GM18526 (cell line): ENCODE data around the gene NTN1.

ENCODE experiments used
- POLR2A ChIP-seq: IDR thresholded peaks from 3 replicates; pipeline ENCODE4 v1.6.1; 2011; ENCODE audit not compliant: insufficient read length; ENCODE audit errors: extremely low read depth

Gene NTN1

GRCh38 chr17:9227819-9228407 is 206.6 kb downstream of the NTN1 start:
- no peak for TF ChIP-seq POLR2A

GRCh38 chr17:9228408-9229159 is 207.3 kb downstream of the NTN1 start:
- no peak for TF ChIP-seq POLR2A

- TF ChIP-seq POLR2A, result no peak
Observed at GRCh38 chr17:9229160-9229825, 208.0 kb downstream of the NTN1 start.

- TF ChIP-seq POLR2A, result no peak
Observed at GRCh38 chr17:9229826-9230201, 208.5 kb downstream of the NTN1 start.

DNA sequence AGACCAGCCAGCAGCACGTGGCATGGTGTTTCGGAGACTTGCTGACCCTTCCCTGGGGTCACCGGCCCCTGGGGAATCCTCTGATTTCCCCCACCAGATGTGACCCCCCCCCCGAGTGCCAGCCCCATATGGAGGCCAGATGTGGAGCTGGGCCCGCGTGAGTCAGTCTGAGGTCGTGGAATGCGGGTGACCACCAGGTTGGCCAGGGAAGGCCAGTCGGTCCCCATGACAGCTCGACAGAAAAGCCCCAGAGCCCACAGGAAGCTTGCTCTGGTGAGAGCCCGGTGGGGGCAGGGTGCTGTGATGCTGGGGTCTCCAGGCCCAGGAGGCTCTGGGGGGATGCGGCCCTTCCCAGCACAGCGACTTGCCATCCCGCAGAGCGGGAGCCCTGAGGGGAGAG is 209.0 kb downstream of the NTN1 start:
- TF ChIP-seq POLR2A, result no peak

- TF ChIP-seq POLR2A, result no peak
Observed at GRCh38 chr17:9230861-9231260, 209.6 kb downstream of the NTN1 start.

DNA sequence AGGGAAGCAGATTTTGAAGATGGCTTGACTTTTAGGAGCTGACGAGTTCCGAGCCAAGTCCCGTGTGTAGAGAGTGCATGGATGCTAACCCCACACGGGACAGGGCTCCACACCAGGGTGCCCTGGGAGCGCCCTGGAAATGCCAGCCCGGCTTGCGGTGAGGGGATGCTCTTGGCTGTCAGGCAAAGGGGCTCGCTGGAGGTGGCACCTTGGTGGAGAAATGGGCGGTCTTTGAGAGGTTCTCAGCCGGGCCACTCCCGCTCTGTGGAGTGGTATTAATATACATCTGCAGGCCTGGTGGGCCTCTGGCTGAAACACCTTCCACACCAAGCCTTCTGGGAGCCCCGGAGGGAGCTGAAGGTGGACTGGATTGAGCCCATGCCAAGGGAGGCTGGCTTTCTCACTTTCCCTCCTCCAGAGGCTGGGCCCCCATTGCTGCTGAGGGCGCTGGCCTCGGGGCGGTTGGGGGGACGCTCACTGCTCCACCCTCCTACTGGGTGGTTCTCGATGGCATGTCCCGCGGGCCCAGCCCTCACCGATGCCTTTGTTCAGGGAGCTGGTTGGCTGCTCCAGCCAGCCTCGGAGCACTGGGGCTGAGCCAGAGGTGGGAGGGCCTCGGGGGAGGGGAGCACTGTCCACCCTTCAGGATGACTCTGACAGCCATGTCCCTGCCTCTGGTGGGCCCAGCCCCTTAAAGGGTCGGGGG is 210.3 kb downstream of the NTN1 start:
- no peak for TF ChIP-seq POLR2A

GRCh38 chr17:9232155-9232475 is 210.8 kb downstream of the NTN1 start:
- no peak for TF ChIP-seq POLR2A

DNA sequence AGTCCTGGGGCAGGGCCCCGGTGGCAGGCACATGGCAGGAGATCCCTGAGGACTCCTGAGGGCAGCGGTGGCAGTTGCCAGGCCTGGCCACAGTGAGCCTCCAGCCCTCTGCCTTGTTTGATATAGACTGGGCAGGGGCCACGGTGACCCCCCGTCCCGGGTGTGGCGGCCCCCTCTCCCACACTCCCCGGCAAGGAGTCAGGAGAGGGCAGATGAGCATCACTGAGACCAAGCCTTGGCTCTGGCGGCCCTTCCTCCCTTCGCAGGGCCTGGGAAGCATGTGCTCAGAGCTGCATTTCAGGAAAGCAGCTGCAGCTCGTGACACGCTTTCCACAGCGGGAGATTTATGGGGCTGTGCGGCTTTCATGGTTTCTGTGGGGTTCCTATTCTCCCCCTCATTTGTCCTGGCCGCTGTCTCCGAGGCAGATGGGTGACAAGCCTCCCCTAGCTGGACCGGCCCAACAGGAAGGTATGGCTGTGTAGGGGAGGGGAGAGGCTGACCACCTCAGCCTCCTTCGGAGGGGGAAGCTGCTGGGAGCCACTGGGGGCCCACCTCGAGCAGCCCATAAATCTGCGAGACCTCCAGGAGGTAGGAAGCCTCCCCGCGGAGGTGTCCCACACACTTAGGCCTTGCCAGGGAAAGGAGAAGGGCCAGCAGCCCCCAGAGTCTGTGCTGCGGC is 211.4 kb downstream of the NTN1 start:
- TF ChIP-seq POLR2A, result no peak

- TF ChIP-seq POLR2A, result no peak
Observed at GRCh38 chr17:9233271-9233599, 211.9 kb downstream of the NTN1 start.

DNA sequence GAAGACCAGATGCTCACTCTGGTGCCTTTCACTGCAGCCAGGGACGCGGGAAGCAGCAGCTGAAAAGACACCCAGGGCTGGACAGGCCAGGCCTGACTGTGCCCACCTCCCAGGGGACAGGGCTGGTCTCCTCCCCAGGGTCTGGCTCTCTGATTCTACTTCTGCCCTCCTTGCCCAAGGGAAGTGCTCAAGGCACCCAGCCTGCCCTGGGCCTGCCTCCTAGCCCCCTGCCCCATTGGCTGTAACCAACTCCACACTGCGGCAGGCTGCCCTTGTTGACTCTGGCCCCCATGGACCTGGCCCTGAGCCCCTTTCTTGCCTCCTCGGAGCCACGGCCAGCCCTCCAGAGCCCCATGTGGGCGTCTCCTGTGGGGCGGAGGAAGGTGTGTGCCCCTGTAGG is 212.5 kb downstream of the NTN1 start:
- TF ChIP-seq POLR2A, result no peak

DNA sequence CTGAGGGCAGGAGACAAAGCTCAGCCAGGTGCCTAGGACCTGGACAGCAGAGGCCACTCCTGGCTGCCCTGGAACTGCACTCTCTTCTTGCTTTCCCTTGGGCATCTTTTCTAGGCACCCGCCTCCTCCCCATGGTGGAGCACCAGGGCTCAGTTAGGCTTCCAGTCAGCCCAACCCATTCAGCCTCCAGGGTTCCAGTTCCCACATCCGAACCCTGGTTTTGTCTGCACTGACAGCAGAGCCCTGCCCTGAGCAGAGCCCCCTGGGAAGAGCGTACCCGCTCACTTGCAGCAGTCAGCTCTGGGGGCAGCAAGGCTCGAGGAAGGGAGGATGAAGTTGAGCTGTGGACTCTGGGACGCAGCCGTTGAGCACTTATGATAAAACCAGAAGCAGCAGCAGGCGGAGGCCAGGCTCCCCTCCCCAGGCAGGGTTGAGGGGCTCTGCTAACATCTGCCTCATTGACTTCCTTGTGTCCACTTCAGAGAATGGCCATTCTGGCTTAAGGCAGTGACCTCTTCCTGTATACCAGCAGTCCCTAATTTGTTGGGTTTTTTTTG is 213.2 kb downstream of the NTN1 start:
- TF ChIP-seq POLR2A, result no peak

- no peak for TF ChIP-seq POLR2A
Observed at GRCh38 chr17:9235346-9235745, 214.0 kb downstream of the NTN1 start.

DNA sequence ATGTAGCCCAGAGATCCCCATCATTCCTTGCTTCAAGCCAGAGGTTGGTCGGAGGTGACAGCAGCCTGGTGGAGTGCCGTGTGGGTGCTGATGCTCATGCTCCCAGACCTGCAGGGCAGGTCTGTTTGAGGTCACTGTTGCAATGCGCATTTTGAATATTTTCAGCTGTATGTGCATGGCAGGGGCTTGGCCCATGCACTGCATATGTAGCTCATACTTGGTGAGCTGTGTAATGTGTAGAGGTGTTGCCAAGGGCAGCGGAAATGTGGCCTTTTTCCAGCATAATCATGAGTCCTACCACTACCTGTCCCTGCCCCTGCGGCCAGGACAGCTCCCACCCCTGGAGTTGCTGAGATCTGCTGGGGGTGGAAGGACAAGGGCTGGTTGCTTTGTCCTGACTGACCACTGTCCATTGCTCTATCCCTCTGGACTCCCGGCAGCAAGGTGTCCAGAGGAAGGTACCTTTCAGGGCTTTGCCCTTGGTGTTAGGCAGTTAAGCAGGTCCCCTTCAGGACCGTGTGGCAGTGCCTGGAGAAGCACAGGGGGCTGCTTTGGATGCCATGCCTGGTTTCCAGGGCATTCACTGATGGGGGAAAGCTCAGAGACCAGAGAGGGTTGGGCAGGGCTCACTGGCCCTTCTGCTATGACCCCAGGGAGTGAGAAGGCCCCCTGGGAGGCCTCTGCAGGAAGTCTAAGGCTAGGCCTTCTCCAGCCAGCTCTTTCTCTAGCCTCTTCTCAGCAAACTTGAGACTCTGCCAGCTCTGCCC is 215.2 kb downstream of the NTN1 start:
- no peak for TF ChIP-seq POLR2A

DNA sequence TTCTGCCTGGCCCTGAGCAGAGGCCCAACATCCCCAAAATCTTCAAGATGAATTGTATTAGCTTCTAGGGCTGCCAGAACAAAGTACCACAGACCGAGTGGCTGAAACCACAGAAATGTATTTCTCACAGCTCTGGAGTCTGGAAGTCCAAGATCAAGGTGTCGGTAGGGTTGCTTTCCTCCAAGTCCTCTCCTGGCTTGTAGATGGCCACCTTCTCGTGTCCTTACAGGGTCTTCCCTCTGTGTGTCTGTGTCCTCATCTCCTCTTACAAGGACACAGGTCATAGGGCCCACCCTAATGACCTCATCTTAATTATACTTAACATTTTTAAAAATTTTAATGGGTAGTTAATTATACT is 215.7 kb downstream of the NTN1 start:
- no peak for TF ChIP-seq POLR2A
